Esophagus muscularis mucosa (tissue), 4 donors: ENCODE measurements around the gene NANP. TPM values are rescaled to one million over a fixed set of nuclear protein-coding genes. Genes with fewer than 3 reads are reported as not detected.
"Not testable (repeated sequence)": the region's sequence is repeated elsewhere in the genome, so short reads cannot be mapped to it uniquely, and the experiment has no call there.

Experiments
- DNase-seq: peaks from one replicate; pipeline ENCODE4 v3.0.0-alpha.2; 2017; ENCODE audit errors: extremely low spot score
- H3K27ac ChIP-seq, 4 donors: fragments of 200-600 bp; sonication (generic); replicated peaks in 1 of 4; 1 replicate in 3 of 4; 2 replicates in 1 of 4; pipeline ENCODE4 v1.5.1; 2016 to 2019; ENCODE audit warnings: mild to moderate bottlenecking in 1 of 4
- H3K27me3 ChIP-seq, 4 donors: fragments of 200-600 bp; sonication (generic); one replicate each; pipeline versions ENCODE4 v1.5.1 to v1.6.0; 2016 to 2019
- H3K36me3 ChIP-seq, 4 donors: fragments of 200-600 bp; sonication (generic); one replicate each; pipeline ENCODE4 v1.5.1; 2016 to 2019
- H3K4me1 ChIP-seq, 4 donors: fragments of 200-600 bp; sonication (generic); one replicate each; pipeline ENCODE4 v1.5.1; 2016 to 2019
- H3K4me3 ChIP-seq, 4 donors: fragments of 200-600 bp; sonication (generic); 1 replicate in 2 of 4; 2 replicates in 2 of 4; pipeline ENCODE4 v1.5.1; 2016 to 2019; ENCODE audit warnings: mild to moderate bottlenecking in 4 of 4, moderate library complexity in 1 of 4
- H3K9me3 ChIP-seq, 4 donors: fragments of 200-600 bp; sonication (generic); 1 replicate in 3 of 4; 2 replicates in 1 of 4; pipeline ENCODE4 v1.5.1; 2016 to 2019
- EP300 ChIP-seq: sonication (generic); formaldehyde crosslinking; IDR thresholded peaks from one replicate; pipeline ENCODE4 v1.6.1; 2017; ENCODE audit warnings: antibody characterized with exemption
- POLR2A ChIP-seq: fragments of 450-650 bp; IDR thresholded peaks from one replicate; pipeline ENCODE4 v1.6.1; 2017; ENCODE audit warnings: antibody characterized with exemption, moderate library complexity, mild to moderate bottlenecking, low read depth
- POLR2AphosphoS5 ChIP-seq, 2 donors: sonication (generic); formaldehyde crosslinking; IDR thresholded peaks; one replicate each; pipeline ENCODE4 v1.6.1; 2017; ENCODE audit warnings: antibody characterized with exemption in 2 of 2
- WGBS: methylation state at CpG from one replicate; pipeline ENCODE4 v1.1.5; 2018; 5-methylcytosine and 5-hydroxymethylcytosine counted together
- intact Hi-C: fragments of 100-400 bp; cut with DNase I; formaldehyde crosslinking; loops from one replicate; pipeline ENCODE4 v1.15.1; 2023
- total RNA-seq, 4 donors: library from RNA; depleted of rRNA; stranded (reverse); fragments of >200 nt; gene quantifications; one replicate each; pipeline versions ENCODE4 v1.1.0 to v1.2.1, GENCODE V29; 2016
- TF ChIP-seq, protein P1 (sequence below), 3 experiments: fragments of 200-600 bp in 2 of 3; fragments of 450-650 bp in 1 of 3; sonication (generic) in 2 of 3; IDR thresholded peaks; one replicate each; pipeline ENCODE4 v1.5.1; 2017 to 2019; ENCODE audit warnings: antibody characterized with exemption in 3 of 3, mild to moderate bottlenecking in 2 of 3, moderate library complexity in 1 of 3

Gene NANP
- total RNA-seq, 4 donors from 2014 or later: 2.1 to 6.0 (median 4.4) TPM

DNA sequence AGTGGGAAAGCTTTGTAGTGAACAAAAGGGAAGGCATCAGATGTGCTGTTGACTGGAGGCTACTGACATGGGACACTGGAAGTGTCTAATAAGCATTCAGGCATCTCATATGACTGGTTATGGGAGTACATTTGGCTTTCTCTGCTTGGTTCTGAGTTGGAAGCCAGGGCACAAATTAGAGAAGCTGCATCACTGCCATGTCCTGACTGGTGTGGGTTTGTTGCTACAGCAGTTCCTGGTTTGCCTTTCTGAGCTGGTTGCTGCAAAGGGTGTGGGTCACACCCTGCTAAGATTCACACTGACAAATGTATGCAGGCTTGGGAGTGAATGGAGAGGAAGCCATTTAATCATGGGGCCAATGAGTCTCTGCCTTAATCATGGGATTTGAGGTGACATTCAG is 36.2 kb upstream of the NANP start:
- Histone ChIP-seq H3K36me3 (peaks cover 0 to 17% (median 3%) of the 10 kb centered on the region in 4 donors), H3K4me1 (no peaks in the 10 kb centered on the region), H3K4me3 (no peak overlapping the region), H3K27ac (no peak overlapping the region), H3K9me3 (no peaks in the 10 kb centered on the region), H3K27me3 (no peaks in the 10 kb centered on the region)
- intact Hi-C loops: no loop called here
- TF ChIP-seq POLR2AphosphoS5 (IDR thresholded peaks at IDR 0.05): no peak
- TF ChIP-seq EP300: no peak
- TF ChIP-seq, protein P1, sequence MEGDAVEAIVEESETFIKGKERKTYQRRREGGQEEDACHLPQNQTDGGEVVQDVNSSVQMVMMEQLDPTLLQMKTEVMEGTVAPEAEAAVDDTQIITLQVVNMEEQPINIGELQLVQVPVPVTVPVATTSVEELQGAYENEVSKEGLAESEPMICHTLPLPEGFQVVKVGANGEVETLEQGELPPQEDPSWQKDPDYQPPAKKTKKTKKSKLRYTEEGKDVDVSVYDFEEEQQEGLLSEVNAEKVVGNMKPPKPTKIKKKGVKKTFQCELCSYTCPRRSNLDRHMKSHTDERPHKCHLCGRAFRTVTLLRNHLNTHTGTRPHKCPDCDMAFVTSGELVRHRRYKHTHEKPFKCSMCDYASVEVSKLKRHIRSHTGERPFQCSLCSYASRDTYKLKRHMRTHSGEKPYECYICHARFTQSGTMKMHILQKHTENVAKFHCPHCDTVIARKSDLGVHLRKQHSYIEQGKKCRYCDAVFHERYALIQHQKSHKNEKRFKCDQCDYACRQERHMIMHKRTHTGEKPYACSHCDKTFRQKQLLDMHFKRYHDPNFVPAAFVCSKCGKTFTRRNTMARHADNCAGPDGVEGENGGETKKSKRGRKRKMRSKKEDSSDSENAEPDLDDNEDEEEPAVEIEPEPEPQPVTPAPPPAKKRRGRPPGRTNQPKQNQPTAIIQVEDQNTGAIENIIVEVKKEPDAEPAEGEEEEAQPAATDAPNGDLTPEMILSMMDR (IDR thresholded peaks at IDR 0.05): no peak
- DNase-seq: no peak

DNA sequence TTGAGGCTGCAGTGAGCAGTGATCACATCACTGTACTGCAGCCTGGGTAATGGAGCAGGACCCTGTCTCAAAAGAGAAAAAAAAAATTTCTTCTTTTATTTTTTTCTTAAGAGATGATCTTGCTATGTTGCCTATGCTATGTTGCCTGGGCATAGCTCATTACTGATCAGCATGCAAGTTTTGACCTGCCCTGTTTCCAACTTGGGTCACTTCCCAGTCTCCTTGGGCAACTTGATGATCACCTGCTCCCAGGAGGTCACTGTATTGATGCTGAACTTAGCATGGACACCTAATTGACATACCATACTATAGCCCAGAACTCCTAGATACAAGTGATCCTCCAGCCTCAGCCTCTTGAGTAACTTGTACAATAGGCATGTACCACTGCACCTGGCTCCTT is 30.7 kb upstream of the NANP start:
- H3K36me3 ChIP-seq: peaks cover 0 to 8% (median 2%) of the 10 kb centered on the region in 4 donors
- no peaks in the 10 kb centered on the region for H3K4me1 ChIP-seq
- H3K27me3 ChIP-seq: no peaks in the 10 kb centered on the region
- no peaks in the 10 kb centered on the region for H3K9me3 ChIP-seq
- no peak overlapping the region for H3K27ac ChIP-seq
- TF ChIP-seq POLR2AphosphoS5 (IDR thresholded peaks at IDR 0.05) (no peak), POLR2A (no peak), EP300 (no peak)
- TF ChIP-seq, protein P1 (IDR thresholded peaks at IDR 0.05): no peak
- intact Hi-C loops: no loop called here
- H3K4me3 ChIP-seq: no peak overlapping the region
- DNase-seq: no peak

DNA sequence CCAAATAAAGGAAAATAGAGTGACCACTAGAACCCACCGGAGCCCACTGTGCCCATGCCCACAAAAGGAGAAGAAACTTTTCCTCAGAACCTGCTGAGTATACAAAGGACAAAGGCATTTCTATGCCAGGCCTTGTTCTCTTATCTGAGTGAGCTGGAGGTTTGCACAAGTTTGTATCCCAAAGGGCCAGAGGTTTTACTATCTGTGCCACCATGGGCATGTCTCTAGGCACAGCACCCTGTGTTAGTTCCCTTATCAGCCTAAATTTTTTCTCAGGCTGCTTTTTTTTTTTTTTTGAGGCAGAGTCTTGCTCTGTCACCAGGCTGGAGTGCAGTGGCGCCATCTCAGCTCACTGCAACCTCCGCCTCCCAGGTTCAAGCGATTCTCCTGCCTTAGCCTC is 29.1 kb upstream of the NANP start:
- H3K4me3 ChIP-seq, intact Hi-C loops, H3K9me3 ChIP-seq, H3K4me1 ChIP-seq, H3K27ac ChIP-seq, H3K27me3 ChIP-seq, DNase-seq: not testable (repeated sequence)
- 100% methylated on average over 4 of the region's 4 CpGs for whole genome bisulfite sequencing
- H3K36me3 ChIP-seq: peaks cover 0 to 18% (median 3%) of the 10 kb centered on the region in 4 donors

DNA sequence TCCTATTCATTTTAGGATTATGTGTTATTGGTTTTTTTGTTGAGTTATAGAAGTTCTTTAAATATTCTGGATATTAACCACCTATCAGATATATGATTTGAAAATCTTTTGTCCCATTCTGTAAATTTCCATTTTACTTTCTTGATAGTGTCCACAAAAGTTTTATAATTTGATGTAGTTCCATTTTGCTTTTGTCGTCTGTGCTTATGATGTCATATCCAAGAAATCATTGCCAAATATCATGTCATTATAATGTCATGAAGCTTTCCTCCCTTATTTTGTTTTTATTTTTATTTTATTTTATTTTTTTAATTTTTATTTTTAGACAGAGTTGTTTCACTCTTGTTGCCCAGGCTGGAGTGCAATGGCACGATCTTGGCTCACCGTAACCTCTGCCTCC is 21.0 kb upstream of the NANP start:
- TF ChIP-seq EP300 (no peak), POLR2A (no peak)
- no peaks in the 10 kb centered on the region for H3K27me3 ChIP-seq
- H3K27ac ChIP-seq: no peak overlapping the region
- intact Hi-C loops: no loop called here
- no peaks in the 10 kb centered on the region for H3K9me3 ChIP-seq
- 95% methylated on average over 3 of the region's 3 CpGs for WGBS
- H3K4me1 ChIP-seq: no peaks in the 10 kb centered on the region
- DNase-seq: no peak
- H3K36me3 ChIP-seq: peaks cover 0 to 44% (median 8%) of the 10 kb centered on the region in 4 donors
- H3K4me3 ChIP-seq: no peak overlapping the region

DNA sequence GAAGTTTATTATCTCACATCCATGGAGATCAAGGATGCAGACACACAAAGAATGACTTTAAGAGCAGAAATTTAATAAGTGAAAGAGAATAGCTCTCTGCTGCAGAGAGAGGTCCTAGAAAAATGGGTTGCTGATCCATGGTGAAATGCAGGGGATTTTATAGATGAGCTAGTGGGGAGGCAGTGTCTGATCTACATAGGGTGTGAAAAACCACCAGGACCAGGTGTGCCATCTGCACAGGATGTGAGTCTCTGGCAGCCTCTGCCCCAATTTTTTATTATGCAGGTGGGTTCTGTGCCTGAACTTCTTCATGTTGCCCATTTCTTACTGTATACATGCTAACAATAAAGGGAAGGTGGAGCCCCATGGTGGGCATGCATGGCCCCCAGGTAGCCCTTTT is 19.9 kb upstream of the NANP start:
- Histone ChIP-seq H3K4me3 (no peak overlapping the region), H3K36me3 (peaks cover 0 to 42% (median 8%) of the 10 kb centered on the region in 4 donors), H3K9me3 (no peaks in the 10 kb centered on the region), H3K27me3 (no peaks in the 10 kb centered on the region), H3K27ac (no peak overlapping the region), H3K4me1 (no peaks in the 10 kb centered on the region)
- TF ChIP-seq POLR2A: no peak
- TF ChIP-seq, protein P1 (IDR thresholded peaks at IDR 0.05): no peak
- TF ChIP-seq EP300: no peak
- TF ChIP-seq POLR2AphosphoS5 (IDR thresholded peaks at IDR 0.05): no peak
- intact Hi-C loops: no loop called here
- DNase-seq: no peak

DNA sequence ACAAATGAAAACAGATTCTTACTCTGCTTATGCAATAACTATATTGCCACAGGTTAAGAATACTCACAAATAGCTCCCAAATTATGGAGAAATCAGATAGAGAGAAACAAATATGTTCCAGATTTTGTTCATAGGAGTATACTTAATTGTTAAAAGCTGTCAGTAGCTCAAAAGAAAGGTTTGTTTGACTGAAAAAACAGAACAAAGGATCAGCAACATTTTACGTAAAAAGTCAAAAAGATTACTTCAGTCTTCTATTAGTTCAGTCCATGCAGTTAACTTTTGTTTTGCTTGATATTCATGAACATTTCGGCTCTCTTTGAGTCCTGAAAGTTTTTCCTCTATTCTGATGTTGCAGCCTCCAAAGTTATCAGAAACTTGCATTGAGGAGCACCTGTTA is 13.4 kb upstream of the NANP start:
- WGBS: 96% methylated on average over 2 of the region's 2 CpGs
- no peak for DNase-seq
- Histone ChIP-seq H3K36me3 (peaks cover 0 to 24% (median 6%) of the 10 kb centered on the region in 4 donors), H3K27ac (no peak overlapping the region), H3K27me3 (no peaks in the 10 kb centered on the region), H3K9me3 (no peaks in the 10 kb centered on the region), H3K4me1 (no peaks in the 10 kb centered on the region), H3K4me3 (no peak overlapping the region)
- intact Hi-C loops: no loop called here
- TF ChIP-seq, protein P1 (IDR thresholded peaks at IDR 0.05): no peak
- TF ChIP-seq POLR2A (no peak), POLR2AphosphoS5 (IDR thresholded peaks at IDR 0.05) (no peak), EP300 (no peak)
